GM21515 (cell line): Measurements from ENCODE around the gene PRAME.
"Not testable (repeated sequence)": the region's sequence is repeated elsewhere in the genome, so short reads cannot be mapped to it uniquely, and the experiment has no call there.

ENCODE experiments used
- ATAC-seq: cut with Tn5 transposase; IDR thresholded peaks from one replicate; pipeline ENCODE4 v1.9.1; 2021; ENCODE audit not compliant: unreplicated experiment

The PRAME gene

GRCh38 chr22:22523494-22523893 lies 35.6 kb downstream of the PRAME start:
- ATAC-seq = no peak

- no peak for ATAC-seq
These were observed 37.4 kb downstream of the PRAME start for GRCh38 chr22:22521631-22522030.

- ATAC-seq = no peak
These were observed 38.1 kb downstream of the PRAME start for GRCh38 chr22:22520667-22521602.

GRCh38 chr22:22520020-22520656 lies 38.9 kb downstream of the PRAME start, which contains the start of gene ZNF280A:
Gene ZNF280A, minus strand, starts transcription at chr22:22520270. Its CDS starts 4,640 bp downstream, at chr22:22515630.
- no peak for ATAC-seq

- ATAC-seq = no peak
These were observed 39.5 kb downstream of the PRAME start for GRCh38 chr22:22519591-22519990.

GRCh38 chr22:22516992-22517391 lies 42.1 kb downstream of the PRAME start:
- ATAC-seq = no peak

- ATAC-seq = no peak
These were observed 43.2 kb downstream of the PRAME start for GRCh38 chr22:22515890-22516289.

GRCh38 chr22:22514431-22514830 lies 44.6 kb downstream of the PRAME start:
- ATAC-seq = not testable (repeated sequence)

- ATAC-seq = no peak
These were observed 45.4 kb downstream of the PRAME start for GRCh38 chr22:22513619-22514018.

- ATAC-seq = no peak
These were observed 46.1 kb downstream of the PRAME start for GRCh38 chr22:22512951-22513350.

- not testable (repeated sequence) for ATAC-seq
These were observed 48.2 kb downstream of the PRAME start for GRCh38 chr22:22510833-22511232.

GRCh38 chr22:22509912-22510311 lies 49.2 kb downstream of the PRAME start:
- not testable (repeated sequence) for ATAC-seq

- peak; percentile 71 for ATAC-seq
These were observed 50.5 kb downstream of the PRAME start, which contains the start of gene ZNF280B for GRCh38 chr22:22508274-22509176. Gene ZNF280B, minus strand, starts transcription at chr22:22508742. Its CDS starts 19,344 bp downstream, at chr22:22489398.

- no peak for ATAC-seq
These were observed 51.3 kb downstream of the PRAME start for GRCh38 chr22:22507743-22508273.

- no peak for ATAC-seq
These were observed 52.3 kb downstream of the PRAME start for GRCh38 chr22:22506736-22507135.

- no peak for ATAC-seq
These were observed 60.8 kb downstream of the PRAME start for GRCh38 chr22:22498267-22498666.
